ENCODE results near the gene NELFE. TPM values are rescaled to one million over a fixed set of nuclear protein-coding genes. Genes with fewer than 3 reads are reported as not detected.
A peak's percentile ranks its signal among the peaks of the same experiment; 100 is the strongest.
"Not testable (repeated sequence)": the region's sequence is repeated elsewhere in the genome, so short reads cannot be mapped to it uniquely, and the experiment has no call there.

The NELFE gene
- total RNA-seq, 2 experiments from 2014 or later = 87.1 to 89.0 TPM

DNA sequence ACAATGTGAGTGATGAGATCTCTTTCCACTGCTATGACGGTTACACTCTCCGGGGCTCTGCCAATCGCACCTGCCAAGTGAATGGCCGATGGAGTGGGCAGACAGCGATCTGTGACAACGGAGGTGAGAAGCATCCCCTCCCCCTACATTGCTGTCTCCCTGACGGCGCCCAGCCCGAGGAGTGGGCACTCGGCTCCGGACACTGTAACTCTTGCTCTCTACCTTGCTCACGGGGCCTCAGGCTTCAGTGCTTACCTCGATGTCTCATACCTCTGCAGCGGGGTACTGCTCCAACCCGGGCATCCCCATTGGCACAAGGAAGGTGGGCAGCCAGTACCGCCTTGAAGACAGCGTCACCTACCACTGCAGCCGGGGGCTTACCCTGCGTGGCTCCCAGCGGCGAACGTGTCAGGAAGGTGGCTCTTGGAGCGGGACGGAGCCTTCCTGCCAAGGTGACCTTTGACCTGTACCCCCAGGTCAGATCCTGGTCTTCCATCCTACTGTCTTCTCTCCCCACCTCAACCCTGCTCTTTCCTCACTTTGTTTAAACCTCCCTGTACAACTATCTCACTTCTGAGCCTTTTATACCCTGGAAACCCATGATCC lies 11.6 kb downstream of the NELFE start:
- Mint-ChIP-seq H3K36me3 (no peaks in the 10 kb centered on the region), H3K4me1 (ENCODE audit: low read depth) (peaks cover 8% of the 10 kb centered on the region)
- CTCF ChIA-PET = no interaction called here

DNA sequence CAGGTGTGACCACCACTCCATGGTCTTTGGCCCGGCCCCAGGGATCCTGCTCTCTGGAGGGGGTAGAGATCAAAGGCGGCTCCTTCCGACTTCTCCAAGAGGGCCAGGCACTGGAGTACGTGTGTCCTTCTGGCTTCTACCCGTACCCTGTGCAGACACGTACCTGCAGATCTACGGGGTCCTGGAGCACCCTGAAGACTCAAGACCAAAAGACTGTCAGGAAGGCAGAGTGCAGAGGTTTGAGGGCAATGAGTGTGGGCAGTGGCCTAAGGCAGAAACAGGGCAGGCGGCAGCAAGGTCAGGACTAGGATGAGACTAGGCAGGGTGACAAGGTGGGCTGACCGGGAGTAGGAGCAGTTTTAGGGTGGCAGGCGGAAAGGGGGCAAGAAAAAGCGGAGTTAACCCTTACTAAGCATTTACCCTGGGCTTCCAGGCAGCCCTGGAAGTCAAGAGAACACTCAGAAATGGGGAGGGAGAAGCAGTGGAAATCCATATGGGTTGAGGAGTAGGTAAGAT lies 12.3 kb downstream of the NELFE start:
- Mint-ChIP-seq H3K4me1 (ENCODE audit: low read depth) (peaks cover 8% of the 10 kb centered on the region), H3K27ac (no peak overlapping the region), H3K36me3 (no peaks in the 10 kb centered on the region), H3K9me3 (no peaks in the 10 kb centered on the region), H3K27me3 (peaks cover 16% of the 10 kb centered on the region), H3K4me3 (no peak overlapping the region)
- intact Hi-C loops (cut with micrococcal nuclease) = no loop called here
- ChIA-PET POLR2A (no interaction called here), CTCF (interaction anchor here (1.1 kb wide), 1 partner anchor 101 kb away, joined by 3 read pairs; no protein-coding TSS in a partner anchor)
- DNase-seq = no peak

More for the DNA sequence above, 11.6 kb downstream of the NELFE start:
- Mint-ChIP-seq H3K4me3 (no peak overlapping the region), H3K27ac (no peak overlapping the region), H3K27me3 (peaks cover 16% of the 10 kb centered on the region), H3K9me3 (no peaks in the 10 kb centered on the region)
- POLR2A ChIA-PET = no interaction called here
- DNase-seq = no peak
- intact Hi-C loops (cut with micrococcal nuclease) = no loop called here

DNA sequence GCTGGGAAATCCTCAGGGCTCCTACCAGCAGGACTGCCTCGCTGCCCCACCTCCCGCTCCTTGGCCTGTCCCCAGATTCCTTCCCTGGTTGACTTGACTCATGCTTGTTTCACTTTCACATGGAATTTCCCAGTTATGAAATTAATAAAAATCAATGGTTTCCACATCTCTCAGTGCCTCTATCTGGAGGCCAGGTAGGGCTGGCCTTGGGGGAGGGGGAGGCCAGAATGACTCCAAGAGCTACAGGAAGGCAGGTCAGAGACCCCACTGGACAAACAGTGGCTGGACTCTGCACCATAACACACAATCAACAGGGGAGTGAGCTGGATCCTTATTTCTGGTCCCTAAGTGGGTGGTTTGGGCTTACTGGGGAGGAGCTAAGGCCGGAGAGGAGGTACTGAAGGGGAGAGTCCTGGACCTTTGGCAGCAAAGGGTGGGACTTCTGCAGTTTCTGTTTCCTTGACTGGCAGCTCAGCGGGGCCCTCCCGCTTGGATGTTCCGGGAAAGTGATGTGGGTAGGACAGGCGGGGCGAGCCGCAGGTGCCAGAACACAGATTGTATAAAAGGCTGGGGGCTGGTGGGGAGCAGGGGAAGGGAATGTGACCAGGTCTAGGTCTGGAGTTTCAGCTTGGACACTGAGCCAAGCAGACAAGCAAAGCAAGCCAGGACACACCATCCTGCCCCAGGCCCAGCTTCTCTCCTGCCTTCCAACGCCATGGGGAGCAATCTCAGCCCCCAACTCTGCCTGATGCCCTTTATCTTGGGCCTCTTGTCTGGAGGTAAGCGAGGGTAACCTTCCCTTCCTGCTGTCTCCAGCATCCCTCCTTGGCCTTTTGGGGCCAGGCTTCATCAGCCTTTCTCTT lies 13.0 kb downstream of the NELFE start, which contains the start of gene CFB:
TSS of gene CFB (plus strand) at position 589 of the 863 bp plus-strand sequence. CDS start at position 716, 127 bp downstream.
- ChIA-PET POLR2A (no interaction called here), CTCF (interaction anchor here (1.1 kb wide), 1 partner anchor 102 kb away, joined by 3 read pairs; no protein-coding TSS in a partner anchor)
- H3K36me3 Mint-ChIP-seq = no peaks in the 10 kb centered on the region
- no peaks in the 10 kb centered on the region for H3K9me3 Mint-ChIP-seq
- intact Hi-C loops (cut with micrococcal nuclease) = no loop called here
- H3K27ac Mint-ChIP-seq = no peak within 1 kb of the TSS
- H3K4me1 Mint-ChIP-seq (ENCODE audit: low read depth) = peaks cover 8% of the 10 kb centered on the region
- H3K4me3 Mint-ChIP-seq = no peak within 1 kb of the TSS
- peak; percentile 24 for DNase-seq
- H3K27me3 Mint-ChIP-seq = peaks cover 16% of the 10 kb centered on the region

DNA sequence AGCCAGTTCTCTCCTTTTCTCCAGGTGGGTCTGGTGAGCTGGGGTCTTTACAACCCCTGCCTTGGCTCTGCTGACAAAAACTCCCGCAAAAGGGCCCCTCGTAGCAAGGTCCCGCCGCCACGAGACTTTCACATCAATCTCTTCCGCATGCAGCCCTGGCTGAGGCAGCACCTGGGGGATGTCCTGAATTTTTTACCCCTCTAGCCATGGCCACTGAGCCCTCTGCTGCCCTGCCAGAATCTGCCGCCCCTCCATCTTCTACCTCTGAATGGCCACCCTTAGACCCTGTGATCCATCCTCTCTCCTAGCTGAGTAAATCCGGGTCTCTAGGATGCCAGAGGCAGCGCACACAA lies 13.6 kb downstream of the NELFE start:
- Mint-ChIP-seq H3K4me3 (no peak overlapping the region), H3K4me1 (ENCODE audit: low read depth) (peaks cover 8% of the 10 kb centered on the region), H3K36me3 (no peaks in the 10 kb centered on the region), H3K27ac (no peak overlapping the region), H3K27me3 (peaks cover 16% of the 10 kb centered on the region), H3K9me3 (no peaks in the 10 kb centered on the region)
- POLR2A ChIA-PET = no interaction called here
- intact Hi-C loops (cut with micrococcal nuclease) = no loop called here
- DNase-seq = no peak
- CTCF ChIA-PET = interaction anchor here (1.1 kb wide), 1 partner anchor 102 kb away, joined by 3 read pairs; no protein-coding TSS in a partner anchor

DNA sequence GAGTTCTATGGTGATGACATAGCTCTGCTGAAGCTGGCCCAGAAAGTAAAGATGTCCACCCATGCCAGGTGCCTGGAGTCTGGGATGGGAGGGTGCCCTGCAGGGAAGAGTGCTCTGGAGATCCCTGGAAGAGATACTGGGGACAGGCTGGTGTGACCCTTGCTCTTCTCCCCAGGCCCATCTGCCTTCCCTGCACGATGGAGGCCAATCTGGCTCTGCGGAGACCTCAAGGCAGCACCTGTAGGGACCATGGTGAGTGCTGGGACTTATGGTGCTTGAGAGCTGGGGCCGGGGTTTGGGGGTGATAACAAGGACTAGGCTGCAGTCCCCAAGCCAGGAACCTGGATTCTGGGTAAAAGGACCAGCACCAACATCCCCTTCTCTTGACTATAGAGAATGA lies 15.0 kb downstream of the NELFE start:
- Mint-ChIP-seq H3K4me3 (no peak overlapping the region), H3K27me3 (peaks cover 16% of the 10 kb centered on the region), H3K9me3 (no peaks in the 10 kb centered on the region), H3K36me3 (no peaks in the 10 kb centered on the region), H3K27ac (no peak overlapping the region), H3K4me1 (ENCODE audit: low read depth) (peaks cover 8% of the 10 kb centered on the region)
- DNase-seq = no peak
- CTCF ChIA-PET = interaction anchor here (1.9 kb wide), 1 partner anchor 9 kb away, joined by 5 read pairs; no protein-coding TSS in a partner anchor
- intact Hi-C loops (cut with micrococcal nuclease) = no loop called here
- POLR2A ChIA-PET = no interaction called here

DNA sequence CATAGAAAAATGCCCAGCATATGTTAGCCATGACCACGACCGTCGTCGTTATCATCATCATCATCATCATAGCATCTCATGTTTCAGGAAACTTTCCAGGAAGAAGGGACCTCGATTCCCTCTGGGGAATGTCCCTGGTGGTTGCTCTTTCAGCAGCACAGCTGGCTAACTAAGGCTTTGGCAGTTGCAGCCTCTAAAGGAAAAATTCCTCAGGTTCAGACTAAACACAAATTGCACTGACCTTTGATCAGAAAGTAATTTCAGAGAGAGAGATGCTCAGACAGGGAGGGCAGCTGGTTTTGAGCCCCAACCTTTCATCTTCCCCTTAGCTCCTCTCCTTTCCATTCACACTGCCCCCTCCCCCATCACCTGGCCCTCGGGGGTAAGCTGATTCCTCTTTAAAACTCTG lies 18.5 kb downstream of the NELFE start:
- intact Hi-C loops (cut with micrococcal nuclease) = no loop called here
- H3K27ac Mint-ChIP-seq = no peak overlapping the region
- no peak overlapping the region for H3K4me3 Mint-ChIP-seq
- peaks cover 2% of the 10 kb centered on the region for H3K4me1 Mint-ChIP-seq (ENCODE audit: low read depth)
- H3K36me3 Mint-ChIP-seq = no peaks in the 10 kb centered on the region
- ChIA-PET POLR2A (no interaction called here), CTCF (interaction anchor here (1.4 to 2.2 kb wide), 3 partner anchors 12 to 170 kb away, joined by 3 to 7 read pairs (median 3); no protein-coding TSS in a partner anchor)
- no peaks in the 10 kb centered on the region for H3K9me3 Mint-ChIP-seq
- no peak for DNase-seq
- peaks cover 16% of the 10 kb centered on the region for H3K27me3 Mint-ChIP-seq

DNA sequence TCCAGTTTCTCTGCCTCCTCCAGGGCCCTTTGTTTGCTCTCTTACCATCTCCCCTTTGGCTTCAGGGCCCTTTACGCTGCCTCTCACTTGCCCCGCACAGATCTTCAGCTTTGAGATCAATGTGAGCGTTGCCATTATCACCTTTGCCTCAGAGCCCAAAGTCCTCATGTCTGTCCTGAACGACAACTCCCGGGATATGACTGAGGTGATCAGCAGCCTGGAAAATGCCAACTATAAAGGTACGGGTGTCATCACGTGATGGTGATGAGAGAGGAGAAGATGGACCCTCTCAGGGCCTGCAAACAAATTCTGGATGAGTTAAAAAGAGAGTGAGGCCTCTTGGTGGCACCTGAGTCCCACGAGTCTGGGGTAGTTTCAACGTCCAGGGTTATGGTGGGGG lies 22.9 kb downstream of the NELFE start:
- POLR2A ChIA-PET = no interaction called here
- CTCF ChIA-PET = interaction anchor here (1.6 kb wide), 1 partner anchor 16 kb away, joined by 5 read pairs; no protein-coding TSS in a partner anchor
- intact Hi-C loops (cut with micrococcal nuclease) = no loop called here

DNA sequence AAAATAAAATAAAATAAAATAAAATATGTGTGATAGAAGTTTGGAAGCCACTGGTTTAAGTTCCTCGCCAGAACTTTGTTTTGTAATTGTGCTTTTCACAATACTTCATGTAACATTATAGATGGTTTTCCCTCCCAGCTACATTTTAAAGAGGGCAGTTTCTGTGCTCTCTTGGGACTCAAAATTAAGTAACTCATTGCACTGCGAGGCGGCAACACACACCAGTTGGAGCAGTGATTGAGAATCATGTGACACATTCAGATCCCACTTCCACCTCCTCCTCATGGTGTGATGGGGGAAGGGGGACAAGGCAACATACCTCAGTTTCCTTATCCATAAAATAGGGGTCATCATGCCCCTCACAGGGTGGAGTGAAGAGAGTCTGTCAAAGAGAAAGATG lies 23.8 kb downstream of the NELFE start:
- DNase-seq = no peak
- Mint-ChIP-seq H3K9me3 (no peaks in the 10 kb centered on the region), H3K36me3 (no peaks in the 10 kb centered on the region), H3K27ac (no peak overlapping the region), H3K4me3 (no peak overlapping the region), H3K27me3 (peaks cover 2% of the 10 kb centered on the region), H3K4me1 (ENCODE audit: low read depth) (no peaks in the 10 kb centered on the region)
- ChIA-PET CTCF (interaction anchor here (1.6 kb wide), 1 partner anchor 17 kb away, joined by 5 read pairs; no protein-coding TSS in a partner anchor), POLR2A (no interaction called here)
- intact Hi-C loops (cut with micrococcal nuclease) = no loop called here

More for the DNA sequence above, 22.9 kb downstream of the NELFE start:
- Mint-ChIP-seq H3K9me3 (no peaks in the 10 kb centered on the region), H3K27me3 (peaks cover 2% of the 10 kb centered on the region), H3K27ac (no peak overlapping the region), H3K4me3 (no peak overlapping the region), H3K36me3 (no peaks in the 10 kb centered on the region), H3K4me1 (ENCODE audit: low read depth) (no peaks in the 10 kb centered on the region)
- no peak for DNase-seq

DNA sequence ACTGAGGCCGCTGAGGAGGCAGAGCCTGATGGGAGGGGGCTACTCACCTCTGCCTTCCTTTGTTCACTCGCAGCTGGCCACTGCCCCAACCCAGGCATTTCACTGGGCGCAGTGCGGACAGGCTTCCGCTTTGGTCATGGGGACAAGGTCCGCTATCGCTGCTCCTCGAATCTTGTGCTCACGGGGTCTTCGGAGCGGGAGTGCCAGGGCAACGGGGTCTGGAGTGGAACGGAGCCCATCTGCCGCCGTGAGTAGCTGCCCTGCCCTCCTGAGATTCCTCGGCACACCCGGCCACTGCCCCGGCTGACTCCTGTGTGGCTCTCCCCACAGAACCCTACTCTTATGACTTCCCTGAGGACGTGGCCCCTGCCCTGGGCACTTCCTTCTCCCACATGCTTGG lies 25.2 kb downstream of the NELFE start:
- Mint-ChIP-seq H3K4me3 (no peak overlapping the region), H3K36me3 (no peaks in the 10 kb centered on the region), H3K4me1 (ENCODE audit: low read depth) (no peaks in the 10 kb centered on the region), H3K27ac (no peak overlapping the region), H3K9me3 (no peaks in the 10 kb centered on the region), H3K27me3 (peaks cover 2% of the 10 kb centered on the region)
- POLR2A ChIA-PET = no interaction called here
- CTCF ChIA-PET = no interaction called here
- intact Hi-C loops (cut with micrococcal nuclease) = no loop called here
- DNase-seq = no peak

DNA sequence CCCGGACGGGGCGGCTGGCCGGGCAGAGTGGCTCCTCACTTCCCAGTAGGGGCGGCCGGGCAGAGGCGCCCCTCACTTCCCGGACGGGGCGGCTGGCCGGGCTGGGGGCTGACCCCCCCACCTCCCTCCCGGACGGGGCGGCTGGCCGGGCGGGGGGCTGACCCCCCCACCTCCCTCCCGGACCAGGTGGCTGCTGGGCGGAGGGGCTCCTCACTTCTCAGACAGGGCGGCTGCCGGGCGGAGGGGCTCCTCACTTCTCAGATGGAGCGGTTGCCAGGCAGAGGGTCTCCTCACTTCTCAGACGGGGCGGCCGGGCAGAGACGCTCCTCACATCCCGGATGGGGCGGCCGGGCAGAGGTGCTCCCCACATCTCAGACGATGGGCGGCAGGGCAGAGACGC lies 26.6 kb downstream of the NELFE start:
- DNase-seq; CTCF ChIA-PET; H3K36me3 Mint-ChIP-seq; H3K27ac Mint-ChIP-seq; POLR2A ChIA-PET; H3K4me1 Mint-ChIP-seq (ENCODE audit: low read depth); intact Hi-C loops (cut with micrococcal nuclease); H3K27me3 Mint-ChIP-seq; H3K9me3 Mint-ChIP-seq; H3K4me3 Mint-ChIP-seq: not testable (repeated sequence)

DNA sequence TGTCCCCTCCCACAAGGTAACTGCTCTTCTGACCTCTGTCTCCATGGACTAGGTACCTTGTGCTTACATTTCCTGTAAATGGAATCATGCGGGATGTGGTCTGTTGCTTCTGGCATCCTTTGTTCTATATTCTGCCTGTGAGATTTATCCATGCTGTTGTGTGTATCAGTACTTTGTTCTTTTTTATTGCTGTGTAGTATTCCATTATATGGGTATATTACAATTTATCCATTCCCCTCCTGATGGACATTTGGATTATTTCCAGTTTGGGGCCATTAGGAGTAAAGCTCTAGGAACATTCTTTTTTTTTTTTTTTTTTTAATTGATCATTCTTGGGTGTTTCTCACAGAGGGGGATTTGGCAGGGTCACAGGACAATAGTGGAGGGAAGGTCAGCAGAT lies 27.8 kb downstream of the NELFE start:
- H3K36me3 Mint-ChIP-seq = no peaks in the 10 kb centered on the region
- H3K27me3 Mint-ChIP-seq = peaks cover 2% of the 10 kb centered on the region
- no peaks in the 10 kb centered on the region for H3K9me3 Mint-ChIP-seq
- H3K27ac Mint-ChIP-seq = no peak overlapping the region
- ChIA-PET POLR2A (no interaction called here), CTCF (interaction anchor here (0.6 kb wide), 1 partner anchor 22 kb away, joined by 3 read pairs; no protein-coding TSS in a partner anchor)
- H3K4me3 Mint-ChIP-seq = no peak overlapping the region
- intact Hi-C loops (cut with micrococcal nuclease) = no loop called here
- no peaks in the 10 kb centered on the region for H3K4me1 Mint-ChIP-seq (ENCODE audit: low read depth)
- DNase-seq = no peak

DNA sequence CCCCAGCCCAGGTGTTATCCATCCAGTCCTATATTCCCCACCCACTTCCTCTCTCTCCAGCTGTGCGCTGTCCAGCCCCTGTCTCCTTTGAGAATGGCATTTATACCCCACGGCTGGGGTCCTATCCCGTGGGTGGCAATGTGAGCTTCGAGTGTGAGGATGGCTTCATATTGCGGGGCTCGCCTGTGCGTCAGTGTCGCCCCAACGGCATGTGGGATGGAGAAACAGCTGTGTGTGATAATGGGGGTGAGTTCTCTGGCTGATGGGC lies 30.2 kb downstream of the NELFE start:
- Mint-ChIP-seq H3K4me1 (ENCODE audit: low read depth) (no peaks in the 10 kb centered on the region), H3K27me3 (peaks cover 2% of the 10 kb centered on the region), H3K27ac (no peak overlapping the region), H3K4me3 (no peak overlapping the region), H3K9me3 (no peaks in the 10 kb centered on the region), H3K36me3 (no peaks in the 10 kb centered on the region)
- ChIA-PET CTCF (interaction anchor here (0.5 kb wide), 1 partner anchor 15 kb away, joined by 3 read pairs; no protein-coding TSS in a partner anchor), POLR2A (no interaction called here)
- intact Hi-C loops (cut with micrococcal nuclease) = no loop called here
- DNase-seq = no peak
